Endothelial cell of umbilical vein (primary cell): ENCODE measurements around the gene ETS2. TPM values are rescaled to one million over a fixed set of nuclear protein-coding genes. Genes with fewer than 3 reads are reported as not detected.

Experiments used
- BruUV-seq: library from RNA; stranded (reverse); fragments of 400-500 nt; replicated peaks from 2 replicates; lab custom pipeline; 2021; lab: Mats Ljungman, UMichigan
- CTCF ChIA-PET: fragments of 300-600, 350-600 bp; sonication (Branson Sonifier 250); formaldehyde crosslinking; loops from one replicate; lab custom pipeline; 2021; ENCODE audit warnings: antibody characterized with exemption, inconsistent platforms; lab: Charles Lee
- POLR2A ChIA-PET: fragments of 300-600, 350-600 bp; sonication (Branson Sonifier 250); formaldehyde crosslinking; loops from one replicate; lab custom pipeline; 2021; ENCODE audit warnings: antibody characterized with exemption, inconsistent platforms; lab: Charles Lee
- DNase-seq: peaks from one replicate; pipeline ENCODE4 v3.0.0-alpha.2; 2011; ENCODE audit warnings: low read depth, low spot score
- FAIRE-seq: peaks from 2 replicates; lab custom pipeline; 2011; peaks lifted over from hg19 to GRCh38; lab: Jason Lieb, UNC
- H2AFZ ChIP-seq: 2 replicates; pipeline ENCODE4 v1.6.0; 2012; ENCODE audit warnings: low read depth, low read length, control low read depth, inconsistent platforms
- H3K27ac ChIP-seq: 2 replicates; pipeline ENCODE4 v1.5.1; 2011; ENCODE audit warnings: low read depth, mild to moderate bottlenecking, control low read depth, low read length, moderate library complexity; ENCODE audit not compliant: insufficient read depth
- H3K27me3 ChIP-seq, 2 experiments: 2 replicates each; pipeline versions ENCODE4 v1.6.0 to v1.6.1; 2011; ENCODE audit warnings: low read length in 2 of 2, mixed read lengths in 1 of 2; ENCODE audit not compliant: control insufficient read depth in 2 of 2, insufficient read depth in 2 of 2
- H3K36me3 ChIP-seq, 2 experiments: 2 replicates in 1 of 2; 3 replicates in 1 of 2; pipeline ENCODE4 v1.5.1; 2011; ENCODE audit warnings: low read length in 2 of 2, mild to moderate bottlenecking in 1 of 2, moderate library complexity in 1 of 2; ENCODE audit not compliant: control insufficient read depth in 2 of 2, insufficient read depth in 2 of 2; ENCODE audit errors: extremely low read depth in 1 of 2
- H3K4me1 ChIP-seq: 3 replicates; pipeline ENCODE4 v1.5.1; 2011; ENCODE audit warnings: mild to moderate bottlenecking, low read length; ENCODE audit not compliant: control insufficient read depth, insufficient read depth; ENCODE audit errors: extremely low read depth
- H3K4me2 ChIP-seq: 2 replicates; pipeline ENCODE4 v1.6.1; 2011; ENCODE audit warnings: low read length, control low read depth, mixed read lengths; ENCODE audit not compliant: insufficient read depth
- H3K4me3 ChIP-seq, 3 experiments: fragments of 200-600 bp in 1 of 3; sonication (generic), shearing (Covaris generic) in 1 of 3; replicated peaks in 1 of 3; 2 replicates each; pipeline ENCODE4 v1.5.1; 2011 to 2016; ENCODE audit warnings: control low read depth in 3 of 3, low read length in 3 of 3, mild to moderate bottlenecking in 2 of 3, inconsistent platforms in 1 of 3, low read depth in 1 of 3, moderate library complexity in 1 of 3; ENCODE audit not compliant: insufficient read depth in 1 of 3
- H3K79me2 ChIP-seq: 2 replicates; pipeline ENCODE4 v1.6.0; 2012; ENCODE audit warnings: low read length, inconsistent platforms; ENCODE audit not compliant: control insufficient read depth, insufficient read depth
- H3K9ac ChIP-seq: replicated peaks from 2 replicates; pipeline ENCODE3; 2011; ENCODE audit warnings: low read length, control low read depth; ENCODE audit not compliant: insufficient read depth; ENCODE audit errors: extremely low read depth
- H3K9me1 ChIP-seq: replicated peaks from 3 replicates; pipeline ENCODE4 v1.6.0; 2011; ENCODE audit warnings: mild to moderate bottlenecking, low read length; ENCODE audit not compliant: control insufficient read depth, insufficient read depth; ENCODE audit errors: extremely low read depth
- H3K9me3 ChIP-seq: replicated peaks from 2 replicates; pipeline ENCODE4 v1.5.1; 2012; ENCODE audit warnings: low read length, inconsistent platforms; ENCODE audit not compliant: control insufficient read depth, insufficient read depth
- H4K20me1 ChIP-seq: replicated peaks from 2 replicates; pipeline ENCODE3; 2011; ENCODE audit warnings: mild to moderate bottlenecking, low read length; ENCODE audit not compliant: control insufficient read depth, insufficient read depth; ENCODE audit errors: extremely low read depth
- CTCF ChIP-seq, 2 donors: IDR thresholded peaks; 1 replicate in 1 of 2; 2 replicates in 1 of 2; pipeline ENCODE4 v1.5.1; 2011; ENCODE audit warnings: low read length in 2 of 2, mild to moderate bottlenecking in 2 of 2, moderate library complexity in 2 of 2, control low read depth in 1 of 2, inconsistent platforms in 1 of 2, low read depth in 1 of 2; ENCODE audit not compliant: insufficient read depth in 1 of 2; ENCODE audit errors: extremely low read depth in 1 of 2
- EZH2 ChIP-seq: IDR thresholded peaks from 2 replicates; pipeline ENCODE4 v1.6.1; 2012; ENCODE audit warnings: borderline replicate concordance, low read depth, mild to moderate bottlenecking, moderate library complexity, low read length, inconsistent platforms; ENCODE audit not compliant: severe bottlenecking
- FOS ChIP-seq: IDR thresholded peaks from 2 replicates; pipeline ENCODE4 v1.6.1; 2011; ENCODE audit warnings: mild to moderate bottlenecking, low read length, moderate library complexity, borderline replicate concordance; ENCODE audit not compliant: insufficient read depth
- GATA2 ChIP-seq: IDR thresholded peaks from 2 replicates; pipeline ENCODE4 v1.7.0; 2011; ENCODE audit warnings: low read depth, mild to moderate bottlenecking, moderate library complexity, mixed read lengths, low read length; ENCODE audit not compliant: insufficient read length, insufficient read depth
- JUN ChIP-seq: IDR thresholded peaks from 2 replicates; pipeline ENCODE4 v1.6.1; 2011; ENCODE audit warnings: borderline replicate concordance, low read depth; ENCODE audit not compliant: insufficient read length, insufficient read depth
- MAX ChIP-seq: IDR thresholded peaks from 2 replicates; pipeline ENCODE4 v1.6.1; 2011; ENCODE audit not compliant: insufficient read depth, insufficient read length
- MYC ChIP-seq: IDR thresholded peaks from one replicate; pipeline ENCODE4 v1.6.1; 2011; ENCODE audit warnings: mild to moderate bottlenecking, low read depth, low read length
- POLR2A ChIP-seq: IDR thresholded peaks from 2 replicates; pipeline ENCODE4 v1.6.1; 2012; ENCODE audit warnings: low read depth, mild to moderate bottlenecking, control low read depth, low read length
- POLR2AphosphoS5 ChIP-seq: IDR thresholded peaks from 2 replicates; pipeline ENCODE4 v1.6.1; 2012; ENCODE audit warnings: low read depth, mild to moderate bottlenecking, control low read depth, low read length, moderate library complexity; ENCODE audit not compliant: insufficient read depth
- dilution Hi-C: fragments of 300-500 bp; cut with MboI; formaldehyde crosslinking; loops from one replicate; pipeline ENCODE4 v1.15.0; 2019; ENCODE audit warnings: low sequenced_read_pairs; ENCODE audit not compliant: extremely low pct_ligation_motif_present
- intact Hi-C: fragments of 100-400 bp; cut with micrococcal nuclease; formaldehyde crosslinking; loops from one replicate; pipeline ENCODE4 v1.10.0; 2022
- polyA plus RNA-seq, 4 experiments: library from polyadenylated mRNA; depleted of rRNA in 3 of 4; stranded (reverse) in 3 of 4; unstranded in 1 of 4; fragments of >200 nt; gene quantifications; 2 replicates each; pipeline versions ENCODE4 v1.2.1 to v1.2.3, GENCODE V29; 2011 to 2012; ENCODE audit warnings: missing spikeins in 1 of 4
- total RNA-seq: library from RNA; stranded (reverse); gene quantifications from 2 replicates; pipeline ENCODE4 v1.2.3, GENCODE V29; 2021

Gene ETS2
- total and polyA plus RNA-seq, 2 donors (not counting 3 experiments of a cell fraction or from before 2014, with no cell fraction given), result 16.3 to 54.5 TPM

GRCh38 chr21:38833117-38833516 is 27.4 kb downstream of the ETS2 start:
- dilution Hi-C loops (no loop called here), intact Hi-C loops (no loop called here)
- no peaks in the 10 kb centered on the region for H3K9me1 ChIP-seq
- H3K27me3 ChIP-seq, result no peaks in the 10 kb centered on the region
- ChIA-PET POLR2A (no interaction called here), CTCF (no interaction called here)
- peaks cover 4% of the 10 kb centered on the region for H3K4me1 ChIP-seq
- TF ChIP-seq MYC (no peak), GATA2 (no peak), MAX (no peak), FOS (no peak), POLR2AphosphoS5 (no peak), JUN (no peak), EZH2 (no peak), CTCF (IDR thresholded peaks at IDR 0.05; ENCODE audit: extremely low read depth in 1 of 2, insufficient read depth in 1 of 2, low read depth in 1 of 2, low read length in 2 of 2) (no peak), POLR2A (no peak)
- no peaks in the 10 kb centered on the region for H3K9me3 ChIP-seq
- no peaks in the 10 kb centered on the region for H3K36me3 ChIP-seq
- no peaks in the 10 kb centered on the region for H3K79me2 ChIP-seq
- no TSS peak for BruUV-seq
- H3K9ac ChIP-seq, result no peak overlapping the region
- DNase-seq (no peak), FAIRE-seq (no peak)
- no peak overlapping the region for H3K4me3 ChIP-seq
- no peaks in the 10 kb centered on the region for H4K20me1 ChIP-seq
- no peak overlapping the region for H3K4me2 ChIP-seq
- H3K27ac ChIP-seq, result no peak overlapping the region
- no peak overlapping the region for H2AFZ ChIP-seq
